K562 treated with DMSO at 1 percent for 4 hours (cell line): ENCODE measurements around the gene ALOX12B. TPM values are rescaled to one million over a fixed set of nuclear protein-coding genes. Genes with fewer than 3 reads are reported as not detected.

ENCODE experiments used
- total RNA-seq: library from RNA; unstranded; fragments of 300-600 nt; gene quantifications from 2 replicates; pipeline ENCODE4 v1.2.3, GENCODE V29; 2022; ENCODE audit not compliant: insufficient read depth

Gene ALOX12B
- total RNA-seq = not detected in 2 replicates

GRCh38 chr17:8087075-8087951, at the start of gene ALOX12B:
Gene ALOX12B, minus strand, starts transcription at chr17:8087716. Its CDS starts 274 bp downstream, at chr17:8087442.

GRCh38 chr17:8123695-8124349, 36.3 kb upstream of the ALOX12B start, which contains the start of gene HES7:
Gene HES7, minus strand, starts transcription at chr17:8124106. Its CDS starts 22 bp downstream, at chr17:8124084.

GRCh38 chr17:8117980-8118768, 30.7 kb upstream of the ALOX12B start, which contains the start of gene ALOXE3:
Gene ALOXE3, minus strand, starts transcription at chr17:8118514. Its CDS starts 524 bp downstream, at chr17:8117990.

GRCh38 chr17:8038954-8039610, 48.4 kb downstream of the ALOX12B start, which contains the start of gene ALOX15B:
Gene ALOX15B, plus strand, starts transcription at chr17:8039059. Its CDS starts 97 bp downstream, at chr17:8039156.

Other genes with a start within 250 kb of the ALOX12B start
- 1.4 TPM in 1 of 2 replicates, not detected in the other for gene TMEM88, start 232.7 kb downstream of the ALOX12B start, total RNA-seq
- 27.8 and 29.8 TPM in 2 replicates for gene NAA38, start 230.2 kb downstream of the ALOX12B start, total RNA-seq
- 1.2 and 3.8 TPM in 2 replicates for gene CYB5D1, start 229.7 kb downstream of the ALOX12B start, total RNA-seq
- 28.9 and 41.1 TPM in 2 replicates for gene CHD3, start 198.9 kb downstream of the ALOX12B start, total RNA-seq
- gene RNF227, start 171.4 kb downstream of the ALOX12B start, total RNA-seq = 0.99 and 8.4 TPM in 2 replicates
- 0.51 and 2.6 TPM in 2 replicates for gene KCNAB3, start 157.9 kb downstream of the ALOX12B start, total RNA-seq
- gene TRAPPC1, start 155.8 kb downstream of the ALOX12B start, total RNA-seq = 103 and 117 TPM in 2 replicates
- gene CNTROB, start 155.5 kb downstream of the ALOX12B start, total RNA-seq = 17.7 and 26.8 TPM in 2 replicates
- not detected in 2 replicates for gene GUCY2D, start 85.1 kb downstream of the ALOX12B start, total RNA-seq
- gene ALOX15B, start 48.7 kb downstream of the ALOX12B start, total RNA-seq = not detected in 2 replicates
- gene ALOXE3, start 30.8 kb upstream of the ALOX12B start, total RNA-seq = not detected in 2 replicates
- 1.7 TPM in 1 of 2 replicates, not detected in the other for gene HES7, start 36.4 kb upstream of the ALOX12B start, total RNA-seq
- gene PER1, start 64.7 kb upstream of the ALOX12B start, total RNA-seq = 7.5 and 13.8 TPM in 2 replicates
- 40.3 and 40.9 TPM in 2 replicates for gene VAMP2, start 75.2 kb upstream of the ALOX12B start, total RNA-seq
- gene TMEM107, start 88.7 kb upstream of the ALOX12B start, total RNA-seq = 7.7 and 11.9 TPM in 2 replicates
- 5.2 and 6.4 TPM in 2 replicates for gene BORCS6, start 102.5 kb upstream of the ALOX12B start, total RNA-seq
- 125 and 132 TPM in 2 replicates for gene AURKB, start 122.9 kb upstream of the ALOX12B start, total RNA-seq
- 3.3 and 8.0 TPM in 2 replicates for gene CTC1, start 160.3 kb upstream of the ALOX12B start, total RNA-seq
- 7.0 and 10.4 TPM in 2 replicates for gene PFAS, start 161.6 kb upstream of the ALOX12B start, total RNA-seq
- gene RANGRF, start 201.0 kb upstream of the ALOX12B start, total RNA-seq = 19.4 and 26.5 TPM in 2 replicates
- 2.8 and 4.8 TPM in 2 replicates for gene SLC25A35, start 207.7 kb upstream of the ALOX12B start, total RNA-seq
- gene ARHGEF15, start 222.5 kb upstream of the ALOX12B start, total RNA-seq = not detected in 2 replicates